HG03342 (cell line): ENCODE measurements around the gene DPH1.
A peak's percentile ranks its signal among the peaks of the same experiment; 100 is the strongest.

Experiments
- ATAC-seq: cut with Tn5 transposase; IDR thresholded peaks from one replicate; pipeline ENCODE4 v1.9.1; 2021; ENCODE audit warnings: mild to moderate bottlenecking, moderate library complexity; ENCODE audit not compliant: unreplicated experiment

DPH1 gene

GRCh38 chr17:2075336-2076086 is 45.6 kb downstream of the DPH1 start:
- no peak for ATAC-seq

GRCh38 chr17:2076087-2076984 is 46.4 kb downstream of the DPH1 start:
- no peak for ATAC-seq

- no peak for ATAC-seq
Observed at GRCh38 chr17:2077040-2077439, 47.1 kb downstream of the DPH1 start.

- no peak for ATAC-seq
Observed at GRCh38 chr17:2081564-2081963, 51.6 kb downstream of the DPH1 start.

GRCh38 chr17:2082003-2082781 is 52.2 kb downstream of the DPH1 start:
- no peak for ATAC-seq

GRCh38 chr17:2083613-2084035 is 53.7 kb downstream of the DPH1 start:
- peak; percentile 43 for ATAC-seq

GRCh38 chr17:2084036-2084765 is 54.2 kb downstream of the DPH1 start:
- ATAC-seq: no peak

GRCh38 chr17:2084766-2085647 is 55.1 kb downstream of the DPH1 start:
- no peak for ATAC-seq

GRCh38 chr17:2085648-2085949 is 55.6 kb downstream of the DPH1 start:
- ATAC-seq: no peak

GRCh38 chr17:2086306-2086705 is 56.4 kb downstream of the DPH1 start:
- no peak for ATAC-seq

- ATAC-seq: no peak
Observed at GRCh38 chr17:2087597-2088211, 57.8 kb downstream of the DPH1 start.

GRCh38 chr17:2089021-2089422 is 59.1 kb downstream of the DPH1 start:
- peak; percentile 20 for ATAC-seq

GRCh38 chr17:2090210-2090641 is 60.3 kb downstream of the DPH1 start:
- ATAC-seq: no peak

GRCh38 chr17:2090804-2091534 is 61.0 kb downstream of the DPH1 start:
- no peak for ATAC-seq

- ATAC-seq: no peak
Observed at GRCh38 chr17:2092253-2092652, 62.3 kb downstream of the DPH1 start.

GRCh38 chr17:2093349-2093748 is 63.4 kb downstream of the DPH1 start:
- no peak for ATAC-seq
